Esophagus (tissue), 2 donors: ENCODE measurements around the gene TPSD1. TPM values are rescaled to one million over a fixed set of nuclear protein-coding genes. Genes with fewer than 3 reads are reported as not detected.

ENCODE experiments used
- H3K27ac ChIP-seq, 2 donors: one replicate each; pipeline ENCODE4 v1.5.1; 2013; ENCODE audit warnings: low read depth in 2 of 2, mild to moderate bottlenecking in 2 of 2, inconsistent platforms in 1 of 2, low read length in 1 of 2, moderate library complexity in 1 of 2
- H3K27me3 ChIP-seq, 2 donors: one replicate each; pipeline ENCODE4 v1.6.1; 2013; ENCODE audit warnings: low read length in 2 of 2, control low read depth in 1 of 2, mild to moderate bottlenecking in 1 of 2; ENCODE audit not compliant: insufficient read depth in 2 of 2, control insufficient read depth in 1 of 2
- H3K36me3 ChIP-seq, 2 donors: one replicate each; pipeline ENCODE4 v1.6.1; 2013; ENCODE audit warnings: low read length in 1 of 2; ENCODE audit not compliant: control insufficient read depth in 2 of 2, insufficient read depth in 2 of 2
- H3K4me1 ChIP-seq, 2 donors: one replicate each; pipeline ENCODE4 v1.6.1; 2013; ENCODE audit warnings: low read length in 1 of 2; ENCODE audit not compliant: control insufficient read depth in 2 of 2, insufficient read depth in 2 of 2
- H3K4me3 ChIP-seq, 2 donors: one replicate each; pipeline ENCODE4 v1.5.1; 2013; ENCODE audit warnings: low read length in 2 of 2, mild to moderate bottlenecking in 2 of 2, low read depth in 1 of 2, moderate library complexity in 1 of 2
- H3K9me3 ChIP-seq, 2 donors: one replicate each; pipeline ENCODE4 v1.6.1; 2013; ENCODE audit warnings: mild to moderate bottlenecking in 2 of 2, low read depth in 1 of 2, low read length in 1 of 2, moderate library complexity in 1 of 2; ENCODE audit not compliant: control insufficient read depth in 2 of 2, insufficient read depth in 1 of 2
- WGBS, 2 donors: extraction: QIAGEN DNeasy Blood & Tissue Kit; methylation state at CpG; one replicate each; pipeline ENCODE4 v1.1.7; 2013; 5-methylcytosine and 5-hydroxymethylcytosine counted together
- polyA plus RNA-seq, 2 donors: library from polyadenylated mRNA; stranded (reverse); fragments of 200-250 nt; gene quantifications; one replicate each; pipeline ENCODE4 v1.2.3, GENCODE V29; 2013
- donor health status: healthy with polysubstance abuse.
- donor health status: Bipolar disorder and iron deficiency.

TPSD1 gene
- polyA plus RNA-seq, 2 donors, result 0.83 to 1.5 TPM

GRCh38 chr16:1213796-1214372 is 42.0 kb upstream of the TPSD1 start:
- Histone ChIP-seq H3K4me1 (no peaks in the 10 kb centered on the region), H3K4me3 (no peak overlapping the region), H3K36me3 (peaks cover 0 to 2% of the 10 kb centered on the region in 2 donors), H3K27me3 (no peaks in the 10 kb centered on the region), H3K27ac (no peak overlapping the region), H3K9me3 (no peaks in the 10 kb centered on the region)
- WGBS, 2 donors, result 80 to 83% methylated on average over 25 of the region's 25 CpGs

GRCh38 chr16:1214719-1215118 is 41.1 kb upstream of the TPSD1 start:
- no peaks in the 10 kb centered on the region for H3K9me3 ChIP-seq
- H3K27me3 ChIP-seq, result no peaks in the 10 kb centered on the region
- no peak overlapping the region for H3K4me3 ChIP-seq
- H3K27ac ChIP-seq, result no peak overlapping the region
- H3K4me1 ChIP-seq, result no peaks in the 10 kb centered on the region
- H3K36me3 ChIP-seq, result peaks cover 0 to 2% of the 10 kb centered on the region in 2 donors
- WGBS, 2 donors, result 79% methylated on average over 16 of the region's 16 CpGs

- no peak overlapping the region for H3K27ac ChIP-seq
- H3K36me3 ChIP-seq, result peaks cover 0 to 2% of the 10 kb centered on the region in 2 donors
- no peaks in the 10 kb centered on the region for H3K27me3 ChIP-seq
- 76 to 79% methylated on average over 30 to 32 of the region's 32 CpGs for WGBS, 2 donors
- H3K4me3 ChIP-seq, result no peak overlapping the region
- no peaks in the 10 kb centered on the region for H3K9me3 ChIP-seq
- H3K4me1 ChIP-seq, result no peaks in the 10 kb centered on the region
These were observed 40.1 kb upstream of the TPSD1 start for GRCh38 chr16:1215574-1216295.

DNA sequence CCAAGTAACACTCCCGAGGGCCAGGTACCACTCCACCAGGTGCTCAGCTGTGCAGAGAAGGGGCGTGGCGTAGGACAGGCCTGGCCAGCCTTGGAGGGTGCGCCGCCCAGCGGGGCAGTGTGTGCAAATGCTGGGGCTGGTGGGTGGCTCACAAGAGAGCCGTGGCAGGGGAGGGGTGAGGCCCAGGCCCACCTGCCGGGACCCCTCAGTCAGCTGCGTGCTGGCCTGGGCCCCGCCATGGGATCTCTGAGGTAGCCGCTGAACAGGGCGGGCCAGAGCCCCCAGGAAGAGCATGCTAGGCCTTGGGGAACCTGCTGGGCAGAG is 39.6 kb upstream of the TPSD1 start:
- 83 to 86% methylated on average over 12 of the region's 12 CpGs for WGBS, 2 donors
- no peak overlapping the region for H3K4me3 ChIP-seq
- no peaks in the 10 kb centered on the region for H3K4me1 ChIP-seq
- H3K9me3 ChIP-seq, result no peaks in the 10 kb centered on the region
- no peaks in the 10 kb centered on the region for H3K27me3 ChIP-seq
- peaks cover 0 to 2% of the 10 kb centered on the region in 2 donors for H3K36me3 ChIP-seq
- H3K27ac ChIP-seq, result no peak overlapping the region

DNA sequence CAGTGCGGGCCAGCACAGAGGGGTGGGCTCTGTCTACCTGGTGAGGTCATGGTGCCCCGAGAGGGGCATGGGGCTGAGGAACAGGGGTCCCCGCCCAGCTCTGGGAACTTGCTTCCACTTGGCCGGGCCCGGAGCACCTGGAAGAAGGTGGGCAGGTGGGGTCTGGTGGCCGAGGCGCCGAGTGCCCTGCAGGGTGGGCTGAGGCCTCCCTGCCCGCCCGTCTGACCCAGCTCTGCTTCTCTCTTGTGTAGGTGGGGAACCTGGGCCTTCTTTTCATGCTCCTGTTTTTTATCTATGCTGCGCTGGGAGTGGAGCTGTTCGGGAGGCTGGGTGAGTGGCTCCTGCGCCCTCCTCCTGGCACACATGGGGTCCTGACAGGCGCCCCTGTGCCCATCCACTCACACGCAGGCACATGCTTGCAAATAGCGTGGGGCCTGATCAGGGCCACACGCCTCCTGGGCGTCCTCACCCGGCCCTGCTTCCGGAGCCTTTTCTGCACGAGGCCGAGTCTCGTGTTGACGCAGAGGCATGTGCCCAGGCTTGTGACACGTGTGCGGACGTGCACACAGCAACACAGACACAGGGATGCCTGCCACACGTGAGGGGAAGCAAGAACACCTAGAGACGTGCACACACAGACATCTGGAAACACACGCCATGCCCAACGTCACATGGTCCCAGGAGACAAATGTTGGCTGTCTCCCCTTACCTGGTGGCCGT is 39.0 kb upstream of the TPSD1 start:
- WGBS, 2 donors, result 68 to 75% methylated on average over 31 to 32 of the region's 32 CpGs

GRCh38 chr16:1217526-1217925 is 38.3 kb upstream of the TPSD1 start:
- Histone ChIP-seq H3K9me3 (no peaks in the 10 kb centered on the region), H3K4me3 (no peak overlapping the region), H3K4me1 (no peaks in the 10 kb centered on the region), H3K27me3 (no peaks in the 10 kb centered on the region), H3K36me3 (peaks cover 0 to 2% of the 10 kb centered on the region in 2 donors), H3K27ac (no peak overlapping the region)
- 80 to 87% methylated on average over 24 of the region's 24 CpGs for WGBS, 2 donors

More for the DNA sequence above, 39.0 kb upstream of the TPSD1 start:
- Histone ChIP-seq H3K36me3 (peaks cover 0 to 2% of the 10 kb centered on the region in 2 donors), H3K27ac (no peak overlapping the region), H3K27me3 (no peaks in the 10 kb centered on the region), H3K4me1 (no peaks in the 10 kb centered on the region), H3K4me3 (no peak overlapping the region), H3K9me3 (no peaks in the 10 kb centered on the region)

DNA sequence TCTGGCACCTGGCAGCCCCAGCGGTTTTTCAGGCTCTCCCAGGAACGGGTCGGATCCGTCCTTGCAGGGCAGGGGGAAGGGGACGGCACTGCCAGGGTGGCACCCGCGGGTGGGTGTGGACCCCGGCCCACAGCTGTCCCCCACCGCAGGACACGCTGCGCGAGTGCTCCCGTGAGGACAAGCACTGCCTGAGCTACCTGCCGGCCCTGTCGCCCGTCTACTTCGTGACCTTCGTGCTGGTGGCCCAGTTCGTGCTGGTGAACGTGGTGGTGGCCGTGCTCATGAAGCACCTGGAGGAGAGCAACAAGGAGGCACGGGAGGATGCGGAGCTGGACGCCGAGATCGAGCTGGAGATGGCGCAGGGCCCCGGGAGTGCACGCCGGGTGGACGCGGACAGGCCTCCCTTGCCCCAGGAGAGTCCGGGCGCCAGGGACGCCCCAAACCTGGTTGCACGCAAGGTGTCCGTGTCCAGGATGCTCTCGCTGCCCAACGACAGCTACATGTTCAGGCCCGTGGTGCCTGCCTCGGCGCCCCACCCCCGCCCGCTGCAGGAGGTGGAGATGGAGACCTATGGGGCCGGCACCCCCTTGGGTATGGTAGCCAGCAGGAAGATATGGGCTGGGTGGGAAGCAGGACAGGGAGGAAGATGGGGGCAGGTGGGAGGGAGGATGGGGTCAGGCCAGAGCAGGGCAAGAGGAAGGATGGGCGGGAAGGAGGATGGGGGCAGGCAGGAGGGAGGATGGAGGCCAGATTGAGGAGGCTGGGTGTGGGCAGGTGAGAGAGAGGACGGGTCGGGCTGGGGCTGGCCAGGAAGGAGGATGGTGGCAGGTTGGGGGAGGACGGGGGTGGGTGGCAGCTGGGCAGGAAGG is 37.6 kb upstream of the TPSD1 start:
- no peak overlapping the region for H3K27ac ChIP-seq
- H3K4me3 ChIP-seq, result no peak overlapping the region
- no peaks in the 10 kb centered on the region for H3K4me1 ChIP-seq
- H3K9me3 ChIP-seq, result no peaks in the 10 kb centered on the region
- WGBS, 2 donors, result 81 to 84% methylated on average over 48 to 49 of the region's 49 CpGs
- H3K36me3 ChIP-seq, result no peaks in the 10 kb centered on the region
- H3K27me3 ChIP-seq, result no peaks in the 10 kb centered on the region

- Histone ChIP-seq H3K27ac (no peak overlapping the region), H3K9me3 (no peaks in the 10 kb centered on the region), H3K4me1 (no peaks in the 10 kb centered on the region), H3K36me3 (no peaks in the 10 kb centered on the region), H3K4me3 (no peak overlapping the region), H3K27me3 (no peaks in the 10 kb centered on the region)
- WGBS, 2 donors, result 76 to 85% methylated on average over 21 to 24 of the region's 24 CpGs
These were observed 36.8 kb upstream of the TPSD1 start for GRCh38 chr16:1218930-1219611.
